ENCODE data around the gene RSPO3. TPM values are rescaled to one million over a fixed set of nuclear protein-coding genes. Genes with fewer than 3 reads are reported as not detected.

RSPO3 gene
- total RNA-seq, 1 donor from 2014 or later: 2.6 TPM

DNA sequence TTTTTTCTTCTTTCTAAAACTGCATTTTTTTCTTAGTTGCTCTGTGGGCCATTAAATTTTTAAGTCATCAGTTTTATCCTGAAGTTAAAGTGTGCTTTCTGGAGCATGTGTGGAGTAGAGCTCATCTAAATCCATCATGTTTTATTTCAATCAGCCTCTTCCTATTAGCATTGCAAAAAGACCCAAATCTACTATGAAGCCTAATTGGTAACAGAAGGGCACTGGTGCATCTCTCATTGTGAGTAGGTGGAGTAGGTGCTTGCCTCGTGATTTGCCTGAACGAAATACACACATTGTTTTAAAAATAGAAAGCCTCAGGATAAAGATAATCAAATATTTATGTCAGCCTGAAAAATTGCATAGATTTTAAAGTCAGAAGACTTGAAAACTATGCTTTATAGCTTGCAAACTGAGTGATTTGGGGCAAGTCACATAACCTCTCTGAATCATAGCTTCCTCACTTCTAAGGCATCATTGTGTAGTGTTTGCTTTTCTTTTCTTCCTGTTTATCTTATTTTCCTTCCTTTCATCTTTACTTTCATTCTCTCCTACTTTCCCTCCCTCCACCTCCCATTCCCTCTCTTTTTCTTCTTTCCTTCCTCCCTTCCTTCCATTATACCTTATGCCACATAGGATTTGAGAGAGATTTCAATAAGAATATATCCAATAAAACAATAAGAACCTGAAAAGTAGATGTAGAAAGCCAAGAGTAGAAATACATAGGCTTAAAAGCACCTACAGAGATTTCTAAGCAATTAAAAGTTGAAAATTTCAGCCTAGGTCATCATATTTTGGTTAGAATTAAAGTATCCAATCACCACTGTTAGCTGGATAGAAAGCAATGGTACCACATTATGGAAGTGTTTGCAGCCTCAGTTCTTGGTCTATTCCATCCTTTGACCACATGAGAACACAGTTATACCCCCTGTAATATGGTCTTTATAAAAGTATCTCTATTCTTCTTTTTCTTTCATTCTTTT lies 98.6 kb downstream of the RSPO3 start:
- no peak overlapping the region for H3K27ac Mint-ChIP-seq (ENCODE audit: unreplicated experiment)
- Histone ChIP-seq H3K36me3 (ENCODE audit: insufficient read depth, low read length) (no peaks in the 10 kb centered on the region), H4K20me1 (ENCODE audit: insufficient read depth, low read length) (no peaks in the 10 kb centered on the region), H3K27me3 (ENCODE audit: insufficient read depth, low read length) (no peaks in the 10 kb centered on the region), H3K4me2 (ENCODE audit: low read length) (no peak overlapping the region), H3K79me2 (ENCODE audit: insufficient read depth, low read length) (no peaks in the 10 kb centered on the region), H2AFZ (ENCODE audit: low read depth, low read length) (no peak overlapping the region), H3K9ac (ENCODE audit: low read length) (no peak overlapping the region), H3K4me3 (ENCODE audit: insufficient read depth, low read depth, low read length) (no peak overlapping the region), H3K4me1 (ENCODE audit: insufficient read depth, low read length) (no peaks in the 10 kb centered on the region), H3K9me3 (ENCODE audit: insufficient read depth, low read depth, low read length) (no peaks in the 10 kb centered on the region), H3K27ac (ENCODE audit: low read depth, low read length) (no peak overlapping the region)
- H3K27me3 Mint-ChIP-seq (ENCODE audit: low read depth, unreplicated experiment): no peaks in the 10 kb centered on the region
- FAIRE-seq (no peak), DNase-seq (ENCODE audit: low read depth) (no peak)
- H3K9me3 Mint-ChIP-seq (ENCODE audit: unreplicated experiment): peaks cover 2% of the 10 kb centered on the region
- no peak overlapping the region for H3K4me3 Mint-ChIP-seq (ENCODE audit: unreplicated experiment)
- TF ChIP-seq, protein P1, sequence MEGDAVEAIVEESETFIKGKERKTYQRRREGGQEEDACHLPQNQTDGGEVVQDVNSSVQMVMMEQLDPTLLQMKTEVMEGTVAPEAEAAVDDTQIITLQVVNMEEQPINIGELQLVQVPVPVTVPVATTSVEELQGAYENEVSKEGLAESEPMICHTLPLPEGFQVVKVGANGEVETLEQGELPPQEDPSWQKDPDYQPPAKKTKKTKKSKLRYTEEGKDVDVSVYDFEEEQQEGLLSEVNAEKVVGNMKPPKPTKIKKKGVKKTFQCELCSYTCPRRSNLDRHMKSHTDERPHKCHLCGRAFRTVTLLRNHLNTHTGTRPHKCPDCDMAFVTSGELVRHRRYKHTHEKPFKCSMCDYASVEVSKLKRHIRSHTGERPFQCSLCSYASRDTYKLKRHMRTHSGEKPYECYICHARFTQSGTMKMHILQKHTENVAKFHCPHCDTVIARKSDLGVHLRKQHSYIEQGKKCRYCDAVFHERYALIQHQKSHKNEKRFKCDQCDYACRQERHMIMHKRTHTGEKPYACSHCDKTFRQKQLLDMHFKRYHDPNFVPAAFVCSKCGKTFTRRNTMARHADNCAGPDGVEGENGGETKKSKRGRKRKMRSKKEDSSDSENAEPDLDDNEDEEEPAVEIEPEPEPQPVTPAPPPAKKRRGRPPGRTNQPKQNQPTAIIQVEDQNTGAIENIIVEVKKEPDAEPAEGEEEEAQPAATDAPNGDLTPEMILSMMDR (IDR thresholded peaks at IDR 0.05; ENCODE audit: insufficient read depth, low read depth, low read length): no peak
- TF ChIP-seq EZH2 (IDR thresholded peaks at IDR 0.05; ENCODE audit: insufficient read depth, low read length): no peak
- no peaks in the 10 kb centered on the region for H3K36me3 Mint-ChIP-seq (ENCODE audit: low read depth, unreplicated experiment)
- no peaks in the 10 kb centered on the region for H3K4me1 Mint-ChIP-seq (ENCODE audit: low read depth, unreplicated experiment)

DNA sequence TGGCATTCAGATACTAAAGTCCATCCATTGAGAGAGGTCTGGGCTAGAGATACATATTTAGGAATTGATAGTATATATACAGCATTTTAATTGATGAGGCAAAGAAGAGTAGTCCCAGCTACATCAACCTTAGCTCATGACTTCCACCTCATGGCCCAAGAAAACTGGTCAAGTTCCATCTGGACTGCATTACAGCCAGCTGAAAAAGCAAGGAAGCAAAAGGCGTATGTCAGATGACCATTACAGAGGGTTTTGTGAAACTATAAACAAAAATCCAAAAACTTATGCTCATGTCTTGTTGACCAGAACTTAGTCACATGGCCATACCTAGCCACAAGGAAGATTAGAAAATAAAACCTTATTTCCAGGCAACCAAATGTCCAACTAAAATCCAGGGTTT lies 101.4 kb downstream of the RSPO3 start:
- Mint-ChIP-seq H3K27me3 (ENCODE audit: low read depth, unreplicated experiment) (peaks cover 4% of the 10 kb centered on the region), H3K36me3 (ENCODE audit: low read depth, unreplicated experiment) (no peaks in the 10 kb centered on the region), H3K4me1 (ENCODE audit: low read depth, unreplicated experiment) (no peaks in the 10 kb centered on the region), H3K9me3 (ENCODE audit: unreplicated experiment) (no peaks in the 10 kb centered on the region), H3K27ac (ENCODE audit: unreplicated experiment) (no peak overlapping the region), H3K4me3 (ENCODE audit: unreplicated experiment) (no peak overlapping the region)
- H3K27ac ChIP-seq (ENCODE audit: low read depth, low read length): no peak overlapping the region
- no peaks in the 10 kb centered on the region for H3K4me1 ChIP-seq (ENCODE audit: insufficient read depth, low read length)
- H3K79me2 ChIP-seq (ENCODE audit: insufficient read depth, low read length): no peaks in the 10 kb centered on the region
- FAIRE-seq (no peak), DNase-seq (ENCODE audit: low read depth) (no peak)
- H3K36me3 ChIP-seq (ENCODE audit: insufficient read depth, low read length): no peaks in the 10 kb centered on the region
- TF ChIP-seq, protein P1 (IDR thresholded peaks at IDR 0.05; ENCODE audit: insufficient read depth, low read depth, low read length): no peak
- TF ChIP-seq EZH2 (IDR thresholded peaks at IDR 0.05; ENCODE audit: insufficient read depth, low read length): no peak
- H3K4me3 ChIP-seq (ENCODE audit: insufficient read depth, low read depth, low read length): no peak overlapping the region
- H3K9ac ChIP-seq (ENCODE audit: low read length): no peak overlapping the region
- H4K20me1 ChIP-seq (ENCODE audit: insufficient read depth, low read length): no peaks in the 10 kb centered on the region
- no peak overlapping the region for H2AFZ ChIP-seq (ENCODE audit: low read depth, low read length)
- no peaks in the 10 kb centered on the region for H3K27me3 ChIP-seq (ENCODE audit: insufficient read depth, low read length)
- H3K4me2 ChIP-seq (ENCODE audit: low read length): no peak overlapping the region
- H3K9me3 ChIP-seq (ENCODE audit: insufficient read depth, low read depth, low read length): no peaks in the 10 kb centered on the region

DNA sequence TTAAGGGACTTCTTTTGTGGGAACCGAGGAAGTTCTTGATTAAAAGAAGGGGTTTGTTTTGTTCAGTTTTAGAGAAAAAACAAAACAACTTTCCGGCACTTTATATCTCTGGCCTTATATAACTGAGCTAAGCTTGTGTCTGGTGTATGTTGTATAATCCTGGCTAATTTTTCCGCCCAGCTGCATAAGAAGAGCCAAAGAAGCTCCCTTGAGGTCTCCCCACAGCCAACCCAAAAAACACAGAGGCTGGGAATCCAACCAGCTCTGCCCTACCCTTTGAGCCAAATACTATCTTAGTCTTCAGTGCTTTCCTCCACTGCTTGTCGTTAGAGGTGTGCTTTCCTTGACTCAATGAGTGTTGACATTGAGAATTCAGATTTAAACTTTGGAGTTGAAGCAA lies 102.7 kb downstream of the RSPO3 start:
- no peaks in the 10 kb centered on the region for H3K27me3 ChIP-seq (ENCODE audit: insufficient read depth, low read length)

More for the DNA sequence above, 102.7 kb downstream of the RSPO3 start:
- H3K36me3 Mint-ChIP-seq (ENCODE audit: low read depth, unreplicated experiment): no peaks in the 10 kb centered on the region
- no peaks in the 10 kb centered on the region for H3K9me3 Mint-ChIP-seq (ENCODE audit: unreplicated experiment)
- H2AFZ ChIP-seq (ENCODE audit: low read depth, low read length): no peak overlapping the region
- TF ChIP-seq, protein P1 (IDR thresholded peaks at IDR 0.05; ENCODE audit: insufficient read depth, low read depth, low read length): no peak
- TF ChIP-seq EZH2 (IDR thresholded peaks at IDR 0.05; ENCODE audit: insufficient read depth, low read length): no peak
- H3K4me3 Mint-ChIP-seq (ENCODE audit: unreplicated experiment): no peak overlapping the region
- H3K27ac ChIP-seq (ENCODE audit: low read depth, low read length): no peak overlapping the region
- FAIRE-seq (no peak), DNase-seq (ENCODE audit: low read depth) (no peak)
- H3K4me1 Mint-ChIP-seq (ENCODE audit: low read depth, unreplicated experiment): no peaks in the 10 kb centered on the region
- H3K4me1 ChIP-seq (ENCODE audit: insufficient read depth, low read length): no peaks in the 10 kb centered on the region
- no peak overlapping the region for H3K27ac Mint-ChIP-seq (ENCODE audit: unreplicated experiment)
- no peak overlapping the region for H3K4me2 ChIP-seq (ENCODE audit: low read length)
- no peaks in the 10 kb centered on the region for H3K79me2 ChIP-seq (ENCODE audit: insufficient read depth, low read length)
- no peak overlapping the region for H3K9ac ChIP-seq (ENCODE audit: low read length)
- peaks cover 4% of the 10 kb centered on the region for H3K27me3 Mint-ChIP-seq (ENCODE audit: low read depth, unreplicated experiment)
- no peaks in the 10 kb centered on the region for H3K9me3 ChIP-seq (ENCODE audit: insufficient read depth, low read depth, low read length)
- no peaks in the 10 kb centered on the region for H4K20me1 ChIP-seq (ENCODE audit: insufficient read depth, low read length)
- H3K36me3 ChIP-seq (ENCODE audit: insufficient read depth, low read length): no peaks in the 10 kb centered on the region
- H3K4me3 ChIP-seq (ENCODE audit: insufficient read depth, low read depth, low read length): no peak overlapping the region
